Stimulated activated CD4-positive, alpha-beta T cell treated with anti-CD3 and anti-CD28 coated beads, Interleukin-4, amount 100 ng/mL, for 48 hours (primary cell): ENCODE data around the gene PRKAG2.

Source experiments
- DNase-seq, 2 donors: peaks; one replicate each; pipeline ENCODE4 v3.0.0-alpha.2; 2020; ENCODE audit warnings: low read depth in 2 of 2

The PRKAG2 gene

DNA sequence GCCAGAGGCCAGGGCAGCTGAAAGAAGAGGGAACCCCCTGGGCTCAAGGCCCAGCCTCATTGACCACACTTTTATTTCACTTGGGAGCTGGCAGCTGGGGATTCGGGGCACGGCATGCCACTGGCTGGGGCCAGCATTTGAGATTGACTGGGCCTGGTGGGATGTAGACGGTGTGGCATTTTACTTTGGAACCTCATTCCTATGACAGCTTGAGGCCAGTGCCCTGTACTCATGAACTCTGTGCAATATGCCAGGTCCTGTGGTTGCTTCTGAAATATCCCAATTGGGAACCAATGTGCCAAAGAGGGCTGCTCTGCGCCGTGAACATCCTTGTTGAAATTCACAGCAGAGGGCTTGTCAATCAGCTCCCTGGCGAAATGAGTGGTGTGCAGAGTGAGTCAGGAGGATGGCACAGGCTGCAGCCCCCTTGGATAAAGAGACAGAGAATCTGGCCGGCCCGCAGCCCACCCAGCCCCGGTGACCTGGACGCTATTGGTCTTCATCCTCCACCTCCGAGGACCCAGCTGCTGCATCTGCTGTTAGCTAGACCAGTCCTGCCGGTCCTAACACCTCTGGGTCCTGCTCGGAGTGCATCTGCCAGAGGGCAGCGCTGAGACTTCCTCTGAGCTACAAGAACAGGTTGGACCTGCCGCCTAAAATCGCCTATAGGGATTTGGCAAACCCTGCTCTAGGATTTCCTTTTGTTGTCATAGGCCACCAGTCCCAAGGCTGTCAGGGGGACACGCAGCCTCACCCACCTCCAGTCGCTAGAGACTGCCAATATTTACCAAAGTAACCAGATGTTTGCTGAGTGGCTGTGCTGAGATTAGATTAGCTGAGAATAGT is 58.0 kb downstream of the PRKAG2 start:
- DNase-seq: no peak

- no peak for DNase-seq
These were observed 58.8 kb downstream of the PRKAG2 start for GRCh38 chr7:151817981-151818673.

GRCh38 chr7:151817315-151817690 is 59.6 kb downstream of the PRKAG2 start:
- no peak for DNase-seq

DNA sequence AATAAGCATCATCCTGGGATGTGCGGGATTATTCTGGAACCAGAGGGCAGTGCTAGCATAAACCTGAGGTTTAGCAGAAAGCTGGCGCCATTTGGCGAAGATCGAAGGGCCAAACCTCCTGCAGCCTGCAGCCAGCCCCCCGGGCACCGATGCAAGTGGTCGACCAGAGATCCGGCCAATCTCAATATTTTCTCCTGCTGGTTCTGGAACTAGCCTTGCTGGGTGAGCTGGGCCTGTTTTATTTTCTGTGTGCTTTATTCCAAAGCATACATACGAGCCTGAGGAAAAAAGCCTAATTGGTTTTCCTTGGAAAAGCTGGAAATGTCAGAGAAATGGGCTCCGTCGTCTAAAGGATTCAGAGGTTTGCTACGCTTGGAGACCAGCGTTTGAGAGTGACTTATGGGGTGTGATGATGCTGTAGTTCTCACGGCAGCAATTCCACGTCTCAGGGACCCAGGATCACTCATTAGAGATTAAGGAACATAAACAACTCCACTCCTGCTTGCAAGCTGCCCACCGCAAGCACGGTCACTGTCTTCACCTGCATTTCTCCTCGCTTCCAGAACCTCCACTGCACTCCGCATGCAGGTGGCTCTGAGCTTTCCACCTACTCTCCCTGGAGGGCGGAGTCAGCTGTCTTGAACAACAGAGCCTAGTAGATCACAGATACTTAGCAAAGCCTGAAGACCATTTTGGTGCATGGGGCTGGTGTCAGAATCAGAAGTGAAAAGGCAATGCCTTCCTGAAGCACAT is 60.2 kb downstream of the PRKAG2 start:
- no peak for DNase-seq

DNA sequence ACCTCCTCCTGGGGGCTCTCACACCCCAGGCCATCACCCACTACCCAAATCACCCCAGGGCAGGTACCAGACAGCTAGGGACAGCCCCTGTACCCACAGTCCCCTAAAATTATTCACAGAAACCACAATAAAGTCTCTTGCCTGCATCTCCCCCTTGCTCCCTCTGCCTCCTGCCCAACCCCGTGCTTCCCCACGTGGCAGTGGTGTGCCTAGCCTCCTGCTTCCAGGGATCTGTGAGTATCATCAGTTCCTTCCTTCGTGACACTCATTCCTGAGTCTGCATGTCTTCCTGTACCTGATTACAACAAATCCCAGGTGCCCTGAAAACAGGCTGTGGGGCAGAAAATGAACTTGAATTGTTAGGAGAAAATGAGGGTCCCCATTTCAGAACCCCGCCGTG is 61.5 kb downstream of the PRKAG2 start:
- DNase-seq: no peak

DNA sequence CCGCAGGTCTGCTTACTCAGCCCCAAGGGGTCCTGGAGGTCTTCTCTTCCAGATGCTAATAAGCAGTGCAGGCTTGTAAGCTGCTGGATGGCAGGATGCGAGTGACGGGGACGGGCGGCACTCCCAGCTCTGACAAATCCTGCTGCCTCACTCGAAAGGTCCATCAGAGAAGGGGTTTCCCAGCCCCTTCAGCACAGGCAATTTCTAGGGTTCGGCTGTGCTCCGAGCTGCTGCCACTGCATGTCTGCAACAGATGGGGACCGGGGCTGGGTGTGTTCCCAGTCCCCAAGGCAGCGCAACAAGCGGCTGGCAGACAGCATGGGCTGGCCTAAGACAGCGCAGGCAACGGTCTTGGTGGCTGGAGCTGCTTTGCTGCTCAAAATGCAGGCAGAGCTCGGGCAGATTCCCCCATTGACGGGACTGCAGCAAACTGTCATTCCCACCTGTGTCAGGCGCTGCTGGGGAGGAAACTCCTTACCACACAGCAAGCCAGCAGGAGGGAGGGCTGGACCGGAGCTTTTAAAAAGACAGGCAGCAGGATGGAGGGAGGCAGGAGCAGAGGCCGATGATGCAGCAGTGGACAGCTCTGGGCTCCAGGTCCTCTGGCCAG is 62.4 kb downstream of the PRKAG2 start:
- DNase-seq: no peak

- no peak for DNase-seq
These were observed 62.9 kb downstream of the PRKAG2 start for GRCh38 chr7:151813997-151814396.

GRCh38 chr7:151813445-151813844 is 63.5 kb downstream of the PRKAG2 start:
- DNase-seq: no peak

- DNase-seq: no peak
These were observed 63.9 kb downstream of the PRKAG2 start for GRCh38 chr7:151812967-151813366.

GRCh38 chr7:151810441-151811232 is 66.3 kb downstream of the PRKAG2 start:
- no peak for DNase-seq

GRCh38 chr7:151809864-151810170 is 67.1 kb downstream of the PRKAG2 start:
- no peak for DNase-seq

GRCh38 chr7:151809146-151809863 is 67.6 kb downstream of the PRKAG2 start:
- no peak for DNase-seq

DNA sequence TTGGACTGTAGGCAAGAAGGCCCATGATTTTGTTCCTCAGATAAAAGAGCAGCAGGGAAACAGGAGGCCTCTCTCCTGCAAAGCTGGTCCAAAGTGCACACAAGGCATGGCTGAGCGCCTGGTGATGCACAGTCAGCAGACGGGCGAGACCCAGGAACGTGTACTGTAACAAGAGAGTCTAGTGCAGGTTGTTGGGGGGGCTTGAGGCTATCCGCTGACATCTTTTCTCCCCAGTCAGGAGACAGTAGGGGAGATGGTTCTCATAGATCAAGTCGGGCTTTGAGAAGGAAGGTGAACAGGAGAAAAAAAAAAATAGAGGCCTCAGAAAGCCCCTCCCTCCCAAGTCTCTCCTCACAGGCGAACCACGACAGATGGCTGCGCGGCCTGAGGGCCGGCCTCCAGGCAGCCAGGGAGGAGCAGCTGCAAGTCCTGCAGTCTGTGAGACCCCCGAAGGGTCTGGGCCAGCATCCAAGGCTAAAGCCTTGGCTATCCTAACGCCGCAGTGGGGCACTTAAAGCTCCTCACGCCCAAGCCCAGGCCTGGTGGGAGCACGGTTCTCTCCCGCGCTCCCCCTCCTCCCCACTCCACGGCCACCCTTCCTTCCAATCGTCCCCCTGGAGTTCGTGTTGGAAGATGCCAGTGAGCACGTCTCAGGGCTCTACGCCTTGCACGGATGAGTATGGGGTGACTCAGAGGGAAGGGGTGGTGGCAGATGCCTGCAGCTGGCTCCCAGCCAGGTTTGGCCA is 68.3 kb downstream of the PRKAG2 start:
- no peak for DNase-seq

- DNase-seq: no peak
These were observed 69.1 kb downstream of the PRKAG2 start for GRCh38 chr7:151807846-151808245.

DNA sequence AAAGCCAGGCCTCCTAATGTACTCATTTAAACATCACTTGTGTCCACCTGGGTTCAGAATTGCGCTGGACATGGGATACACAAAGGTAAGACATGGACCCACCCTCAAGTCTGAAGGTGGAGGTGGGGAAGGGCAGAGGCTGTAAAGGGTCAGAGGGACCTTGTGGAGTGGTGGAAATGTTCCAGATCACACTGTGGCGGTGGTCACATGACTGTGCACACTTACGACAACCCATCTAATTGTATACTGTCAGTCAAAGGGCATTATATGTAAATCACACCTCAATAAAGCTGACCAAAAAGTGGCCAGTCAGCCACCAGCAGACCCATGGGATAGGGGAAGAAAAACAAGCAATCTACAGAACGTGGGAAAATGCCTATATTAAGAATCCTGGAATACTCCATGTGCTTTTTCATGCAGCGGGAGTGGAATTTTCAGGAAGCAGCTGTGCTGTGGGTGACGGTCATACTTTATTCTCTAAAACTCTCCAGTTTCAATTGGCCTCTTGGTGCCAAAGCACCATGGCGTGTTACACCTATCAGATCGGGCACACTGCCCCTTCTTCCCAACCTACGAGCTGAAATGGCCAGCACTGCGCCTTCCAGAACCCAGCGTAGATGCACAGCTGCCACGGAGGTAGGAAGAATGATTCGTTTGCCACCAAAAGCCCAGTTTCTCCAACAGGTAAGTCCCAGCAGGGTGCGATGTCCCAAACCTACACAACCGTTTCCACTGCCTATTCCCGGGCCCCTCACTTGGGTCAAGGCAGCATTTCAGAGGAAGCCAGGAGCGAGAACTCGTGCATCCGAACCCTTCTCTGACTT is 69.8 kb downstream of the PRKAG2 start:
- DNase-seq: no peak

GRCh38 chr7:151806204-151806603 is 70.7 kb downstream of the PRKAG2 start:
- DNase-seq: no peak

- DNase-seq: no peak
These were observed 71.7 kb downstream of the PRKAG2 start for GRCh38 chr7:151805191-151805590.

- DNase-seq: no peak
These were observed 72.2 kb downstream of the PRKAG2 start for GRCh38 chr7:151804756-151805155.

DNA sequence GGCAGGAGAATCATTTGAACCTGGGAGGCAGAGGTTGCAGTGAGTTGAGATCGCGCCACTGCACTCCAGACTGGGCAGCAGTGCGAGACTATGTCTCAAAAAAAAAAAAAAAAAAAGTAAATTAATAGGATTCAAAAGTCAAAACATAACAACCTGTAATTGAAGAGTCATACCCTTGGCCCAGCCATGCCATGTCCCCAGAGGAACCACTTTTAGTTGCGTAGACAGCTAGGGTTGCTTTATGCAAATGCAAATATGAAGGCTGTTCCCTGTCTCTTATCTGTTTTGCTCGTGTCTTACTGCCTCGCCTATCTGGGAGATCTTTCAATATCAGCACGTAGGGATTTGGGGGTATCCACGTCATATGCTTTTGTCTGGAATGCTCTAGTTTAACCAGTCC is 73.1 kb downstream of the PRKAG2 start:
- DNase-seq: no peak
